Measurements from ENCODE around the gene ASXL3.

GRCh38 chr18:33673689-33674088 lies 95.7 kb downstream of the ASXL3 start:
- TF ChIP-seq CTCF (IDR thresholded peaks at IDR 0.05; ENCODE audit: low read depth, low read length, poor library complexity, severe bottlenecking): no peak
- no peak for TF ChIP-seq EZH2phosphoT487 (IDR thresholded peaks at IDR 0.05; ENCODE audit: borderline replicate concordance, low read length)

Data from DOHH2 (cell line).